Epithelial cell of proximal tubule (primary cell): ENCODE measurements around the gene ARHGAP9. TPM values are rescaled to one million over a fixed set of nuclear protein-coding genes. Genes with fewer than 3 reads are reported as not detected.

Source experiments
- DNase-seq: peaks from one replicate; pipeline ENCODE4 v3.0.0-alpha.2; 2011; ENCODE audit warnings: low read depth
- H3K4me3 ChIP-seq: 2 replicates; pipeline ENCODE4 v1.5.1; 2011; ENCODE audit warnings: low read depth, mild to moderate bottlenecking, low read length
- total RNA-seq: library from RNA; depleted of rRNA; stranded (reverse); fragments of >200 nt; gene quantifications from 2 replicates; pipeline ENCODE4 v1.2.3, GENCODE V29; 2015
- TF ChIP-seq, protein P1 (sequence below): conservative IDR thresholded peaks from 2 replicates; pipeline ENCODE4 v1.5.1; 2012; ENCODE audit warnings: low read depth, mild to moderate bottlenecking, low read length

ARHGAP9 gene
- total RNA-seq, 1 donor from 2014 or later = 0.29 TPM

DNA sequence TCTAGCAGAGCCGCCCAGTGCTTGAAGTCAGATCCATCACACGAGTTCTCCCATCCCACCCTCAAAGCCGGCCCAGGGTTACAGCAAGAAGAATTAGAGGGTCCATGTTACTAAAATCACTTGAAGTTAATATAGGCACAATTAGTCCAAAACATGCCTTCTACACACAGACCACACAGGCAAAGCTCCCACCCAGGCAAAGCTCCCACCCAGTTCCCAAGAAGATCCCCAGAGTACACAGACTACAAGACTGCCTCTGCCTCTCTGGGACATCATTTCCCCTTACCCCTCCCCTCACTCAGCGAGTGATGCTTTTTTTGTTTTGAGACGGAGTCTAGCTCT, 16.8 kb downstream of the ARHGAP9 start:
- no peak for DNase-seq
- TF ChIP-seq, protein P1, sequence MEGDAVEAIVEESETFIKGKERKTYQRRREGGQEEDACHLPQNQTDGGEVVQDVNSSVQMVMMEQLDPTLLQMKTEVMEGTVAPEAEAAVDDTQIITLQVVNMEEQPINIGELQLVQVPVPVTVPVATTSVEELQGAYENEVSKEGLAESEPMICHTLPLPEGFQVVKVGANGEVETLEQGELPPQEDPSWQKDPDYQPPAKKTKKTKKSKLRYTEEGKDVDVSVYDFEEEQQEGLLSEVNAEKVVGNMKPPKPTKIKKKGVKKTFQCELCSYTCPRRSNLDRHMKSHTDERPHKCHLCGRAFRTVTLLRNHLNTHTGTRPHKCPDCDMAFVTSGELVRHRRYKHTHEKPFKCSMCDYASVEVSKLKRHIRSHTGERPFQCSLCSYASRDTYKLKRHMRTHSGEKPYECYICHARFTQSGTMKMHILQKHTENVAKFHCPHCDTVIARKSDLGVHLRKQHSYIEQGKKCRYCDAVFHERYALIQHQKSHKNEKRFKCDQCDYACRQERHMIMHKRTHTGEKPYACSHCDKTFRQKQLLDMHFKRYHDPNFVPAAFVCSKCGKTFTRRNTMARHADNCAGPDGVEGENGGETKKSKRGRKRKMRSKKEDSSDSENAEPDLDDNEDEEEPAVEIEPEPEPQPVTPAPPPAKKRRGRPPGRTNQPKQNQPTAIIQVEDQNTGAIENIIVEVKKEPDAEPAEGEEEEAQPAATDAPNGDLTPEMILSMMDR = no peak
- H3K4me3 ChIP-seq = no peak overlapping the region

- peak; percentile 86 for DNase-seq
- peak overlapping the region; percentile 75 for H3K4me3 ChIP-seq
- TF ChIP-seq, protein P1 = peak; percentile 97
These were observed 17.3 kb downstream of the ARHGAP9 start for GRCh38 chr12:57462251-57462911.

GRCh38 chr12:57461917-57462250, 17.8 kb downstream of the ARHGAP9 start:
- DNase-seq = no peak
- TF ChIP-seq, protein P1 = no peak
- peak overlapping the region; percentile 75 for H3K4me3 ChIP-seq

- H3K4me3 ChIP-seq = peak overlapping the region; percentile 75
- TF ChIP-seq, protein P1 = no peak
- DNase-seq = no peak
These were observed 18.3 kb downstream of the ARHGAP9 start for GRCh38 chr12:57461276-57461916.

DNA sequence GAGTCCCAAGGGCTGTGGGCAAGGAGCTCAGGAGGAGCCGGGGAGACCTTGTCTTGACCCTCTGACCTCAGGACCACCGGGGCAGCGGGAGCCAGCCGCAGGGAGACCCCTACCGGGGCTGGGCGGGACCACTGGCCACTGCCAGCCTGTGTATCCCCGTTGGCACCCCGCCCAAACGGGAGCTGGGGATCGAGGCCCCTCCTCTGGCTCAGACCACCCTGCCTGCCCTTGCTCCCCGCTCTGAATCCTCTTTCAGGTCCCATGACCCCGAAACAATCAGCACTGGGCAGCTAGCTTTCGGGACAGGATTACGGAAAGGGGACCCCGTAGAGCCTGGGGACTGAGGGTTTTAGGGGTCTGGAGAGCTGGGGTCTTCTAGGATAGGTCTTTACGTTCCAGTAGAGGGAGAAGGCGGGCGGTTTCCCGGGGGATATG, 18.8 kb downstream of the ARHGAP9 start:
- H3K4me3 ChIP-seq = peak overlapping the region; percentile 75
- TF ChIP-seq, protein P1 = no peak

GRCh38 chr12:57460468-57460784, 19.2 kb downstream of the ARHGAP9 start:
- H3K4me3 ChIP-seq = peak overlapping the region; percentile 60
- no peak for DNase-seq

More for the DNA sequence above, 18.8 kb downstream of the ARHGAP9 start:
- no peak for DNase-seq

More at GRCh38 chr12:57460468-57460784, 19.2 kb downstream of the ARHGAP9 start:
- TF ChIP-seq, protein P1 = no peak
